ENCODE results near the gene FILIP1L. TPM values are rescaled to one million over a fixed set of nuclear protein-coding genes. Genes with fewer than 3 reads are reported as not detected.

FILIP1L gene
- total and polyA plus RNA-seq, 2 of the 8 experiments (the other 6 are each of a cell fraction or from before 2014, with no cell fraction given): 0.06 to 0.09 TPM

- no peak overlapping the region for H2BK5ac ChIP-seq (ENCODE audit: low read depth, low read length)
- no peak overlapping the region for H3K18ac ChIP-seq (ENCODE audit: extremely low read depth, low read length)
- POLR2A ChIA-PET (ENCODE audit: partially characterized antibody): no interaction called here
- H3K56ac ChIP-seq (replicated peaks; ENCODE audit: insufficient read length, low read depth, low read length): no peak overlapping the region
- WGBS, 2 experiments (ENCODE audit: extremely low coverage in 1 of 2, insufficient coverage in 1 of 2, insufficient read length in 1 of 2, insufficient replicate concordance in 2 of 2, low coverage in 1 of 2, low lambda C conversion rate in 2 of 2, missing lambda C conversion rate in 1 of 2): 90% methylated on average over 4 of the region's 4 CpGs; no CpG with 5 or more reads in 1 of the 2 experiments
- no peaks in the 10 kb centered on the region for H3K4me1 ChIP-seq (replicated peaks in 1 of 4; ENCODE audit: control insufficient read depth in 3 of 4, insufficient read depth in 4 of 4, low read length in 3 of 4)
- CTCF ChIA-PET (ENCODE audit: partially characterized antibody): interaction anchor here (1.4 kb wide), 1 partner anchor 9 kb away, joined by 4 read pairs; no protein-coding TSS in a partner anchor
- no peak overlapping the region for H3K23ac ChIP-seq (ENCODE audit: insufficient read length)
- H3K4me3 ChIP-seq (ENCODE audit: extremely low read depth in 1 of 4, insufficient read depth in 2 of 4, low read depth in 3 of 4, low read length in 4 of 4): no peak overlapping the region
- no peak overlapping the region for H2AFZ ChIP-seq (ENCODE audit: low read length)
- H3K23me2 ChIP-seq (ENCODE audit: low read depth, low read length): no peaks in the 10 kb centered on the region
- H3K79me2 ChIP-seq (ENCODE audit: control insufficient read depth in 1 of 2, insufficient read depth in 2 of 2, low read length in 2 of 2): no peaks in the 10 kb centered on the region
- no peaks in the 10 kb centered on the region for H4K20me1 ChIP-seq (replicated peaks in 1 of 2; ENCODE audit: control insufficient read depth in 1 of 2, insufficient read depth in 2 of 2, low read length in 2 of 2)
- no peak overlapping the region for H3K4me2 ChIP-seq (ENCODE audit: insufficient read depth in 1 of 2, low read depth in 2 of 2, low read length in 2 of 2)
- FAIRE-seq (peak; percentile 7), DNase-seq (ENCODE audit: low read depth in 1 of 2, low spot score in 2 of 2) (no peak)
- no peak overlapping the region for H3K9ac ChIP-seq (replicated peaks in 1 of 4; ENCODE audit: extremely low read depth in 1 of 4, low read depth in 3 of 4, low read length in 3 of 4)
- no peak overlapping the region for H2BK12ac ChIP-seq (ENCODE audit: low read depth, low read length)
- no peak overlapping the region for H3K4ac ChIP-seq (replicated peaks; ENCODE audit: insufficient read length, low read depth, low read length)
- H2BK20ac ChIP-seq (ENCODE audit: low read length): no peak overlapping the region
- H2AK5ac ChIP-seq (ENCODE audit: low read depth, low read length): no peak overlapping the region
- H3K9me3 ChIP-seq (ENCODE audit: insufficient read depth in 2 of 2, low read depth in 1 of 2, low read length in 1 of 2): peaks cover 3 to 9% of the 10 kb centered on the region in 2 experiments; a peak in 3 of 4 replicates
- H3K14ac ChIP-seq (ENCODE audit: insufficient read length): no peak overlapping the region
- no peaks in the 10 kb centered on the region; a peak in 1 of 8 replicates for H3K36me3 ChIP-seq (ENCODE audit: control insufficient read depth in 2 of 4, insufficient read depth in 4 of 4, low read length in 3 of 4)
- no peak overlapping the region for H2BK120ac ChIP-seq (replicated peaks; ENCODE audit: low read depth, low read length)
- no peak overlapping the region for H4K5ac ChIP-seq (ENCODE audit: insufficient read length, low read depth, low read length)
- no peak overlapping the region for H3K27ac ChIP-seq (ENCODE audit: low read depth, low read length)
- no peak overlapping the region for H2BK15ac ChIP-seq (ENCODE audit: low read length)
- no peak for TF ChIP-seq SP4 (IDR thresholded peaks at IDR 0.05; ENCODE audit: low read length)
- no peak for TF ChIP-seq GABPA (IDR thresholded peaks at IDR 0.05; ENCODE audit: borderline replicate concordance, insufficient read depth, low read length)
- no peak for TF ChIP-seq ZNF274 (IDR thresholded peaks at IDR 0.05; ENCODE audit: borderline replicate concordance, extremely low read depth, low read length)
- H3K79me1 ChIP-seq (ENCODE audit: low read depth, low read length): no peaks in the 10 kb centered on the region
- H4K8ac ChIP-seq (ENCODE audit: extremely low read depth, insufficient read depth, low read length): no peak overlapping the region
- H4K91ac ChIP-seq (replicated peaks; ENCODE audit: insufficient read length, low read length): no peak overlapping the region
- H3K27me3 ChIP-seq (replicated peaks in 1 of 4; ENCODE audit: control insufficient read depth in 3 of 4, extremely low read depth in 1 of 4, insufficient read depth in 3 of 4, low read length in 3 of 4): no peaks in the 10 kb centered on the region
These were observed 314.9 kb downstream of the FILIP1L start for GRCh38 chr3:99799422-99799821.

Measured in H1 (cell line).